Central memory CD4-positive, alpha-beta T cell (primary cell): Measurements from ENCODE around the gene PTPRJ.
"Not testable (repeated sequence)": the region's sequence is repeated elsewhere in the genome, so short reads cannot be mapped to it uniquely, and the experiment has no call there.

Experiments
- DNase-seq: peaks from one replicate; pipeline ENCODE4 v3.0.0; 2022

The PTPRJ gene

GRCh38 chr11:48123934-48124755, 143.8 kb downstream of the PTPRJ start:
- DNase-seq, result no peak

- DNase-seq, result no peak
These were observed 144.5 kb downstream of the PTPRJ start for GRCh38 chr11:48124880-48125279.

GRCh38 chr11:48125866-48126265, 145.5 kb downstream of the PTPRJ start:
- DNase-seq, result no peak

- no peak for DNase-seq
These were observed 147.3 kb downstream of the PTPRJ start for GRCh38 chr11:48127521-48128183.

GRCh38 chr11:48129697-48130395, 149.5 kb downstream of the PTPRJ start:
- no peak for DNase-seq

GRCh38 chr11:48134221-48134922, 154.0 kb downstream of the PTPRJ start:
- no peak for DNase-seq

- no peak for DNase-seq
These were observed 157.9 kb downstream of the PTPRJ start for GRCh38 chr11:48138222-48138621.

- DNase-seq, result not testable (repeated sequence)
These were observed 159.5 kb downstream of the PTPRJ start for GRCh38 chr11:48139896-48140295.

- DNase-seq, result peak; percentile 19
These were observed 161.2 kb downstream of the PTPRJ start for GRCh38 chr11:48141475-48142122.

- no peak for DNase-seq
These were observed 162.5 kb downstream of the PTPRJ start for GRCh38 chr11:48142889-48143288.

GRCh38 chr11:48148749-48149148, 168.4 kb downstream of the PTPRJ start:
- no peak for DNase-seq

GRCh38 chr11:48150213-48150612, 169.9 kb downstream of the PTPRJ start:
- no peak for DNase-seq

- DNase-seq, result no peak
These were observed 173.8 kb downstream of the PTPRJ start for GRCh38 chr11:48154151-48154550.

- DNase-seq, result no peak
These were observed 181.9 kb downstream of the PTPRJ start for GRCh38 chr11:48161951-48162884.

GRCh38 chr11:48162885-48163268, 182.5 kb downstream of the PTPRJ start:
- no peak for DNase-seq

GRCh38 chr11:48163360-48164100, 183.2 kb downstream of the PTPRJ start:
- no peak for DNase-seq

GRCh38 chr11:48164836-48165235, 184.5 kb downstream of the PTPRJ start:
- DNase-seq, result no peak

- no peak for DNase-seq
These were observed 185.1 kb downstream of the PTPRJ start for GRCh38 chr11:48165426-48165825.

- DNase-seq, result no peak
These were observed 187.0 kb downstream of the PTPRJ start for GRCh38 chr11:48167380-48167779.

- no peak for DNase-seq
These were observed 188.5 kb downstream of the PTPRJ start for GRCh38 chr11:48168815-48169214.

- no peak for DNase-seq
These were observed 188.9 kb downstream of the PTPRJ start for GRCh38 chr11:48169259-48169658.
